HEK293T (cell line): ENCODE measurements around the gene ESRRB.

ENCODE experiments used
- CTCF ChIA-PET: fragments of 350-600 bp; formaldehyde crosslinking; extraction: SDS; loops from one replicate; lab custom pipeline; 2021; ENCODE audit warnings: antibody characterized with exemption, inconsistent platforms; lab: Yijun Ruan, JAX
- POLR2A ChIA-PET: fragments of 350-600 bp; formaldehyde crosslinking; extraction: SDS; loops from one replicate; lab custom pipeline; 2020; ENCODE audit warnings: antibody characterized with exemption, inconsistent platforms; lab: Yijun Ruan, JAX
- DNase-seq: peaks from one replicate; pipeline ENCODE4 v3.0.0; 2012; ENCODE audit warnings: mixed read lengths; ENCODE audit errors: extremely low spot score
- ARNT ChIP-seq: fragments of 450-650 bp; IDR thresholded peaks from 2 replicates; pipeline ENCODE4 v1.6.1; 2017; ENCODE audit warnings: mild to moderate bottlenecking
- BHLHE40 ChIP-seq: fragments of 450-650 bp; IDR thresholded peaks from 2 replicates; pipeline ENCODE4 v1.6.1; 2016; ENCODE audit warnings: mild to moderate bottlenecking, moderate library complexity, borderline replicate concordance
- CTBP1 ChIP-seq: fragments of 450-650 bp; IDR thresholded peaks from 2 replicates; pipeline ENCODE4 v1.6.1; 2016; ENCODE audit warnings: borderline replicate concordance
- ELF4 ChIP-seq: fragments of 450-650 bp; IDR thresholded peaks from 2 replicates; pipeline ENCODE4 v1.6.1; 2017; ENCODE audit warnings: antibody characterized with exemption
- FOXA1 ChIP-seq: fragments of 450-650 bp; IDR thresholded peaks from 2 replicates; pipeline ENCODE4 v1.6.1; 2016; ENCODE audit warnings: mild to moderate bottlenecking
- FOXK2 ChIP-seq: fragments of 450-650 bp; IDR thresholded peaks from 2 replicates; pipeline ENCODE4 v1.6.1; 2016; ENCODE audit warnings: mild to moderate bottlenecking
- FOXM1 ChIP-seq: fragments of 450-650 bp; IDR thresholded peaks from 2 replicates; pipeline ENCODE4 v1.6.1; 2017; ENCODE audit warnings: mild to moderate bottlenecking, borderline replicate concordance
- HDGF ChIP-seq: fragments of 450-650 bp; IDR thresholded peaks from 2 replicates; pipeline ENCODE4 v1.6.1; 2017; ENCODE audit warnings: antibody characterized with exemption, borderline replicate concordance
- L3MBTL2 ChIP-seq: fragments of 450-650 bp; conservative IDR thresholded peaks from 2 replicates; pipeline ENCODE4 v1.6.1; 2016; ENCODE audit warnings: mild to moderate bottlenecking
- LEF1 ChIP-seq: fragments of 450-650 bp; IDR thresholded peaks from 2 replicates; pipeline ENCODE4 v1.6.1; 2017; ENCODE audit warnings: mild to moderate bottlenecking, borderline replicate concordance
- NFRKB ChIP-seq: fragments of 450-650 bp; IDR thresholded peaks from 2 replicates; pipeline ENCODE4 v1.6.1; 2016; ENCODE audit warnings: mild to moderate bottlenecking, moderate library complexity
- SP1 ChIP-seq: fragments of 450-650 bp; IDR thresholded peaks from 2 replicates; pipeline ENCODE4 v1.6.1; 2017
- SUZ12 ChIP-seq: fragments of 450-650 bp; IDR thresholded peaks from 2 replicates; pipeline ENCODE4 v1.6.1; 2016; ENCODE audit warnings: mild to moderate bottlenecking
- TARDBP ChIP-seq: fragments of 450-650 bp; IDR thresholded peaks from 2 replicates; pipeline ENCODE4 v1.6.1; 2016
- ZNF384 ChIP-seq: fragments of 450-650 bp; IDR thresholded peaks from 2 replicates; pipeline ENCODE4 v1.6.1; 2016
- TF ChIP-seq, protein P1 (sequence below): fragments of 450-650 bp; IDR thresholded peaks from 2 replicates; pipeline ENCODE4 v1.6.1; 2016

The ESRRB gene

GRCh38 chr14:76391981-76392690, 16.2 kb downstream of the ESRRB start:
- CTCF ChIA-PET = interaction anchor here (0.6 kb wide), 1 partner anchor 62 kb away, joined by 3 read pairs; no protein-coding TSS in a partner anchor

DNA sequence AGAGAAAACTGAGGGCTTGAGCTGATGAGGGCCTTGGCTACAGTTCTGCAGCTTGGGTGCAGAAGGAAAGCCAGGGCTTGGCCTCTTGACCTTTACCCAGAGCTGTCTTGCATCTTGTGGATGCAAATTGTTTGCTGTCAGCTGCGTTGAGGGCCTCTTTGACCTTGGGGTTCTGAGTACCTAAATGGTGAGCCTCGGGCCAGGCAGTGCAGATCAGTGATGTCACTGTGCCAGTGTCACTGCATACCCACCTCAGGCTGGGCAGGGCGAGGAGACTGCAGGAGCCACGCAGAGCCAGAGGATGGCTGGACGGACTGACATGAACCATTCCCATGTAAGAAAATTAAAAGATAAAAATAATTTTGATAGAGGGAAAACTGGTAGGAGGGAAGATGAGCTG, 18.6 kb downstream of the ESRRB start:
- no peak for DNase-seq
- POLR2A ChIA-PET = no interaction called here
- CTCF ChIA-PET = no interaction called here

More at GRCh38 chr14:76391981-76392690, 16.2 kb downstream of the ESRRB start:
- POLR2A ChIA-PET = no interaction called here
- DNase-seq = no peak
- TF ChIP-seq NFRKB = no peak
- TF ChIP-seq FOXK2 = no peak

GRCh38 chr14:76395161-76395560, 19.2 kb downstream of the ESRRB start:
- CTCF ChIA-PET = no interaction called here

More for the DNA sequence above, 18.6 kb downstream of the ESRRB start:
- TF ChIP-seq FOXK2 = no peak
- no peak for TF ChIP-seq BHLHE40

GRCh38 chr14:76396714-76397187, 20.8 kb downstream of the ESRRB start:
- ChIA-PET POLR2A (no interaction called here), CTCF (no interaction called here)
- DNase-seq = no peak
- no peak for TF ChIP-seq SP1
- no peak for TF ChIP-seq NFRKB
- no peak for TF ChIP-seq SUZ12

More at GRCh38 chr14:76395161-76395560, 19.2 kb downstream of the ESRRB start:
- TF ChIP-seq NFRKB (no peak), BHLHE40 (no peak), SP1 (no peak), TARDBP (no peak), ZNF384 (no peak), LEF1 (no peak), ARNT (no peak), CTBP1 (no peak), FOXK2 (no peak), L3MBTL2 (no peak), HDGF (no peak), FOXA1 (no peak), FOXM1 (no peak)
- TF ChIP-seq, protein P1, sequence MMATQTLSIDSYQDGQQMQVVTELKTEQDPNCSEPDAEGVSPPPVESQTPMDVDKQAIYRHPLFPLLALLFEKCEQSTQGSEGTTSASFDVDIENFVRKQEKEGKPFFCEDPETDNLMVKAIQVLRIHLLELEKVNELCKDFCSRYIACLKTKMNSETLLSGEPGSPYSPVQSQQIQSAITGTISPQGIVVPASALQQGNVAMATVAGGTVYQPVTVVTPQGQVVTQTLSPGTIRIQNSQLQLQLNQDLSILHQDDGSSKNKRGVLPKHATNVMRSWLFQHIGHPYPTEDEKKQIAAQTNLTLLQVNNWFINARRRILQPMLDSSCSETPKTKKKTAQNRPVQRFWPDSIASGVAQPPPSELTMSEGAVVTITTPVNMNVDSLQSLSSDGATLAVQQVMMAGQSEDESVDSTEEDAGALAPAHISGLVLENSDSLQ = no peak
- no peak for DNase-seq
- POLR2A ChIA-PET = no interaction called here

- CTCF ChIA-PET = interaction anchor here (0.6 to 1.9 kb wide), 3 partner anchors 18 to 379 kb away, joined by 3 to 5 read pairs (median 4); no protein-coding TSS in a partner anchor
- no peak for DNase-seq
- TF ChIP-seq FOXM1 (no peak), L3MBTL2 (no peak), FOXK2 (no peak), LEF1 (no peak), CTBP1 (no peak), TARDBP (no peak), BHLHE40 (no peak), SP1 (no peak), ELF4 (no peak), NFRKB (no peak), ARNT (no peak), HDGF (no peak), ZNF384 (no peak), FOXA1 (no peak)
- TF ChIP-seq, protein P1 = no peak
- POLR2A ChIA-PET = no interaction called here
These were observed 29.7 kb downstream of the ESRRB start for GRCh38 chr14:76405627-76406026.

DNA sequence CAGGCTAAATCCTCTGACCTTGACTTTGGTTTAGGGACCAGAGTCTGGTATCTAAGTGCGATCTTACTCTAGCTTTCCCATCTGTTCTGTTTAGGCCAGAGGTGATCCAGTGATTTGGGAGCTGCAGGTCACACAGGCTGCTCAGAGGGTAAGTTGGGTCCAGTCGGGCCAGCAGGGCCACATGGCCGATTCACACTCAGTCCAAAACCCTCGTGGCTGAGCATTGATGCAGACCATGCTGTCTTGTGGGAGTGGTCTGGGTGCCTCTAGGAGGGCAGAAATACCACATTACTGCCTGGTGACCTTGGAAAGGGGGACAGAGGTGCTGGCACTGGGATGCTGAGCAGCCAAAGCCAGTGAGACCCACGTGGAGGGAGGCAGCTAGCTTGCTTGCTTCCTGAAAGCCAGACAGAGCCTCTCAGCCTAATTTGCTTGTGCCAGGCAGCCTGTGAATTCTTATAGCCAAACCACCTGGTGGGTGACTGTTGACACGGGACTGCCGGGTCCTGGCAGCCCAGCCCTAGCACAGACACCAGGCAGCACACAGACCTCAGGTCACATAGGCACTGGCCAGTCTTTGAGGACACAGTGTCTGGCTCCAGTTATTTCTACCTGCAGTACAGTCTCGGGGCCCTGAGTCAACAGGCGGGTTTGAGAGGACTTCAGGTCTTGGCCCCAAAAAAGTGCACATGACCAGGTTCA, 31.7 kb downstream of the ESRRB start:
- ChIA-PET POLR2A (no interaction called here), CTCF (no interaction called here)
- DNase-seq = no peak
- TF ChIP-seq FOXM1 (no peak), HDGF (no peak), TARDBP (no peak), CTBP1 (no peak), L3MBTL2 (no peak), BHLHE40 (no peak), LEF1 (no peak), SP1 (no peak), ELF4 (no peak), FOXK2 (no peak), ZNF384 (no peak)
- TF ChIP-seq, protein P1 = no peak
